ENCODE results near the gene TXNDC17.

TXNDC17 gene

GRCh38 chr17:6636616-6637457, 4.0 kb upstream of the TXNDC17 start:
- no peaks in the 10 kb centered on the region for H3F3A ChIP-seq (ENCODE audit: insufficient read depth)
- no peak overlapping the region for H3K27ac ChIP-seq (ENCODE audit: low read depth, low read length)
- H4K20me1 ChIP-seq (ENCODE audit: low read depth, low read length), result no peaks in the 10 kb centered on the region
- no peaks in the 10 kb centered on the region for H3K27me3 ChIP-seq (ENCODE audit: low read length)
- H3K9me3 ChIP-seq (ENCODE audit: insufficient read depth, low read length), result no peaks in the 10 kb centered on the region
- no peaks in the 10 kb centered on the region for H3K9me2 ChIP-seq (replicated peaks; ENCODE audit: insufficient read depth, low read length)
- TF ChIP-seq EZH2phosphoT487 (conservative IDR thresholded peaks at IDR 0.05; ENCODE audit: low read length) (no peak), CTCF (IDR thresholded peaks at IDR 0.05; ENCODE audit: insufficient read depth, low read length, poor library complexity, severe bottlenecking) (no peak)
- H3K4me2 ChIP-seq (ENCODE audit: low read depth, low read length, poor library complexity, severe bottlenecking), result no peak overlapping the region
- peaks cover 14% of the 10 kb centered on the region for H3K36me3 ChIP-seq (ENCODE audit: low read length)
- H2AFZ ChIP-seq (ENCODE audit: low read depth, low read length, severe bottlenecking), result no peak overlapping the region
- no peak overlapping the region for H3K9ac ChIP-seq (ENCODE audit: low read length)
- peaks cover 9% of the 10 kb centered on the region for H3K79me2 ChIP-seq (ENCODE audit: insufficient read depth, low read length)
- H3K4me3 ChIP-seq (ENCODE audit: insufficient read depth, low read length, poor library complexity, severe bottlenecking), result no peak overlapping the region

- Histone ChIP-seq H3K9ac (ENCODE audit: low read length) (no peak overlapping the region), H2AFZ (ENCODE audit: low read depth, low read length, severe bottlenecking) (no peak overlapping the region), H3F3A (ENCODE audit: insufficient read depth) (no peaks in the 10 kb centered on the region), H3K27ac (ENCODE audit: low read depth, low read length) (no peak overlapping the region), H3K4me2 (ENCODE audit: low read depth, low read length, poor library complexity, severe bottlenecking) (no peak overlapping the region), H3K36me3 (ENCODE audit: low read length) (peaks cover 14% of the 10 kb centered on the region), H3K9me2 (replicated peaks; ENCODE audit: insufficient read depth, low read length) (no peaks in the 10 kb centered on the region), H4K20me1 (ENCODE audit: low read depth, low read length) (no peaks in the 10 kb centered on the region), H3K9me3 (ENCODE audit: insufficient read depth, low read length) (no peaks in the 10 kb centered on the region), H3K4me3 (ENCODE audit: insufficient read depth, low read length, poor library complexity, severe bottlenecking) (no peak overlapping the region), H3K79me2 (ENCODE audit: insufficient read depth, low read length) (peaks cover 15% of the 10 kb centered on the region), H3K27me3 (ENCODE audit: low read length) (no peaks in the 10 kb centered on the region)
- TF ChIP-seq CTCF (IDR thresholded peaks at IDR 0.05; ENCODE audit: insufficient read depth, low read length, poor library complexity, severe bottlenecking) (no peak), EZH2phosphoT487 (conservative IDR thresholded peaks at IDR 0.05; ENCODE audit: low read length) (no peak)
Measured at GRCh38 chr17:6637458-6637840, 3.4 kb upstream of the TXNDC17 start.

GRCh38 chr17:6638046-6638908, 2.6 kb upstream of the TXNDC17 start:
- Histone ChIP-seq H3K4me3 (ENCODE audit: insufficient read depth, low read length, poor library complexity, severe bottlenecking) (no peak overlapping the region), H3K27me3 (ENCODE audit: low read length) (no peaks in the 10 kb centered on the region), H3K9ac (ENCODE audit: low read length) (no peak overlapping the region), H4K20me1 (ENCODE audit: low read depth, low read length) (no peaks in the 10 kb centered on the region), H3K27ac (ENCODE audit: low read depth, low read length) (no peak overlapping the region), H3K9me3 (ENCODE audit: insufficient read depth, low read length) (no peaks in the 10 kb centered on the region), H2AFZ (ENCODE audit: low read depth, low read length, severe bottlenecking) (no peak overlapping the region), H3K36me3 (ENCODE audit: low read length) (peaks cover 6% of the 10 kb centered on the region; the same call in 1 of the 2 replicates), H3K79me2 (ENCODE audit: insufficient read depth, low read length) (peaks cover 15% of the 10 kb centered on the region), H3F3A (ENCODE audit: insufficient read depth) (no peaks in the 10 kb centered on the region; the same call in 1 of the 2 replicates), H3K9me2 (replicated peaks; ENCODE audit: insufficient read depth, low read length) (no peaks in the 10 kb centered on the region), H3K4me2 (ENCODE audit: low read depth, low read length, poor library complexity, severe bottlenecking) (no peak overlapping the region)
- TF ChIP-seq EZH2phosphoT487 (conservative IDR thresholded peaks at IDR 0.05; ENCODE audit: low read length), result no peak
- no peak for TF ChIP-seq CTCF (IDR thresholded peaks at IDR 0.05; ENCODE audit: insufficient read depth, low read length, poor library complexity, severe bottlenecking)

Data from SU-DHL-6 (cell line).